ENCODE data around the gene NLRP3. TPM values are rescaled to one million over a fixed set of nuclear protein-coding genes. Genes with fewer than 3 reads are reported as not detected.
"Not testable (repeated sequence)": the region's sequence is repeated elsewhere in the genome, so short reads cannot be mapped to it uniquely, and the experiment has no call there.

Gene NLRP3
- polyA plus RNA-seq, 10 donors = 0.92 to 1.9 (median 1.1) TPM

DNA sequence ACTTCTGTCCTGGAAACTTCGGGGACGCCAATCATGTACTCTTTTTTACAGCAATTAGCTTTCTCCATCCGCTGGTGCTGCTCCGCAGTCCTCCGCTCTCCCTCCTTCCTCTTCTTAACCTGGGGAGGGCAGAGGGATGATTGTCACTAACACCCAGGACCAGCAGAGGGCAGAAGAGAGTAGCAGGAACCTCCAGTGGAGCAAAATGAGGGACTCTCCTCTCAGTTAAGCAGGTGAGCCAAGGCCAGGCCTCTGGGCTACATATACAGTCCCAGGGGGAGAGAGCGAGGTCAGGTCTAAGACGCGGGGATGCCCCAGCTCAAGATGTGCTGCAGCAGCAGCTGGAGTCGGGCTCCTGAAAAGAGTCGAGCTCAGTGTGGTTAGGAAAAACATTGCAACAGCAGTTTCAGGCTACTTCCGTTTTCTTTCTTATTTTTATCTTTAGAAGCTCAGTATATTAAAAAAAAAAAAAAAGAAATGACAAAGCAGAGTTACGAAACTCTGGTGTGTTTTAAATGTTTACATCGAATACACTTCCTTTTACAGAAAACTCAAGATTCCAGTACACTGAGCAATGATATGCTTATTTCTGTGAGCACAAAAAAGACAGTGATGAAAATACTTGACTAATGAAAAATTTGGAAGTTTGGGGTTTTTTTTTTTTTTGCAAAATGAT lies 25.7 kb upstream of the NLRP3 start:
- peak; percentile 70 to 90 (median 81) for DNase-seq

DNA sequence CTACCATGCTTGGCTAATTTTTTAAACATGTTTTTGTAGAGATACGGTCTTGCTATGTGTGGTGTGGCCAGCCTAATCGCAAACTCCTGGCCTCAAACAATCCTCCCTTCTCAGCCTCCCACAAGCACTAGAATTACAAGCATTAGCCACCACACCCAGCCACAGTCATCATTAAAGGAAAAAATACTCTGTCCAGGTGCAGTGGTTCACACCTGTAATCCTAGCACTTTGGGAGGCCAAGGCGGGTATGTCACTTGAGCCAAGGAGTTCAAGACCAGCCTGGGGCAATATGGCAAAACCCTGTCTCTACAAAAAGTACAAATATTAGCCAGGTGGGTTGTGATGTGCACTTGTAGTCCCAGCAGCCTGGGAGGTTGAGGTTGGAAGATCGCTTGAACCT lies 25.0 kb upstream of the NLRP3 start:
- DNase-seq = no peak

GRCh38 chr1:247392088-247392487 lies 23.9 kb upstream of the NLRP3 start:
- DNase-seq = no peak

- DNase-seq = not testable (repeated sequence)
Measured at GRCh38 chr1:247395075-247395474, 20.9 kb upstream of the NLRP3 start.

GRCh38 chr1:247400685-247401084 lies 15.3 kb upstream of the NLRP3 start:
- no peak for DNase-seq

- DNase-seq = no peak
Measured at GRCh38 chr1:247401310-247402119, 14.5 kb upstream of the NLRP3 start.

GRCh38 chr1:247402120-247402675 lies 13.8 kb upstream of the NLRP3 start:
- DNase-seq = no peak

DNA sequence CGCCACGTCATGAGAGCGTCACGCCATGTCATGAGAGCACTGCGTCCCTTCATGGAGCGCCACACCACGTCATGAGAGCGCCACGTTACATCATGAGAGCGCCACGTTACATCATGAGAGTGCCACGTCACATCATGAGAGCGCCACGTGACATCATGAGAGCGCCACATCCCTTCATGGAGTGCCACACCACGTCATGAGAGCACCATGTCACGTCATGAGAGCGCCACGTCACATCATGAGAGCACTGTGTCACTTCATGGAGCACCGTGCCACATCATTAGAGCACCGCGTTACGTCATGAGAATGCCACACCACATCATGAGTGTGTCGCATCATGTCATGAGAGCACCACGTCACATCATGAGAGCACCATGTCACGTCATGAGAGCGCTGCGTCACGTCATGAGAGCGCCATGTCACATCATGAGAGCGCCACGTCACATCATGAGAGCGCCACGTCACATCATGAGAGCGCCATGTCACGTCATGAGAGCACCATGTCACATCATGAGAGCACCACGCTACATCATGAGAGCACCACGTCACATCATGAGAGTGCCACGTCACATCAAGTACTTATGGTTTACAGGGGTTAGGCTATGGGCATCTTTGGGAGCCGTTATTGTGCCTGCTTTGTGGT lies 9.8 kb upstream of the NLRP3 start:
- no peak for DNase-seq

GRCh38 chr1:247407180-247407616 lies 8.8 kb upstream of the NLRP3 start:
- DNase-seq = peak in 1 of 3 donors; percentile 23

DNA sequence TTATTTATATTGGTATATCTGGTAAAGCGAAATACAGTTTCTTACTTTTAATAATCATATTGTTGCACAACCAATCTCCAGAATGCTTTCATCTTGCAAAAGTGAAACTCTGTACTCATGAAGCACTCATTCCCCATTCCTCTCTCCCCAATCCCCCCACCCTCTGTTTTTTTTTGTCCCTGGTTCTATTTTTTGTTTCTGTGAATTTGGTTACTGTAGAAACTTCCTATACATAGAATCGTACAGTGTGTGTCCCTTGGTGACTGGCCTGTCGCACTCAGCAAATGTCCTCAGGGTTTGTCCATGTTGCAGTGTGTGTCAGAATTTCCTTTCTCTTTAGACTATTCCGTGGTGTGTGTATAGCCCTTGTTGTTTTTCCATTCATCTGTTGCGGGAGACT lies 7.9 kb upstream of the NLRP3 start:
- DNase-seq = peak in 1 of 3 donors; percentile 24

- DNase-seq = peak in 1 of 3 donors; percentile 29
Measured at GRCh38 chr1:247409869-247410544, 6.0 kb upstream of the NLRP3 start.

GRCh38 chr1:247411621-247412327 lies 4.2 kb upstream of the NLRP3 start:
- no peak for DNase-seq

DNA sequence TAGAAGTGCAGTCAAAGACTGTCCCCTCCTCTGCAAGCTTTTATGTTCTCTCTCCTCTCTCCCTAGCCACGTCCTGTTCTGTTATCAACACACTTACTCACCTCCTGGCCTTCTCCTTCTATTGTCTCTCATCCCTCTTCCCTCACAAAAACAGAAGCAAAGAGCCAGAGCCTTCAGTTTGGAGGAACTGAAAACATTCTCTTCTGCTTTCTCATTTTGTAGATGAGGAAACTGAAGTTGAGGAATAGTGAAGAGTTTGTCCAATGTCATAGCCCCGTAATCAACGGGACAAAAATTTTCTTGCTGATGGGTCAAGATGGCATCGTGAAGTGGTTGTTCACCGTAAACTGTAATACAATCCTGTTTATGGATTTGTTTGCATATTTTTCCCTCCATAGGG lies 1.9 kb downstream of the NLRP3 start:
- DNase-seq = no peak

DNA sequence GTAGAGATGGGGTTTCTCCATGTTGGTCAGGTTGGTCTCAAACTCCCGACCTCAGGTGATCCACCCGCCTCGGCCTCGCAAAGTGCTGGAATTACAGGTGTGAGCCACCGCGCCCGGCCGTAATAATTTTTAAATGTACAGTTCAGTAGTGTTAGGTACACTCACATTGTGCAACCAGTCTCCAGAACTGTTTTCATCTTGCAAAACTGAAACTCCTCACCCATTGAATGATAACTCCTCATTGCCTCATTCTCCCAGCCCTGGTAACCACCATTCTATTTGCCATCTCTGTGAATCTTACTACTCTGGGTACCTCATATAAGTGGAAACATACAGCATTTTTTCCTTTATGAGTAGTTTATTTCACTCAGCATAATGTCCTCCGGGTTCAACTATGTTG lies 3.4 kb downstream of the NLRP3 start:
- DNase-seq = no peak

DNA sequence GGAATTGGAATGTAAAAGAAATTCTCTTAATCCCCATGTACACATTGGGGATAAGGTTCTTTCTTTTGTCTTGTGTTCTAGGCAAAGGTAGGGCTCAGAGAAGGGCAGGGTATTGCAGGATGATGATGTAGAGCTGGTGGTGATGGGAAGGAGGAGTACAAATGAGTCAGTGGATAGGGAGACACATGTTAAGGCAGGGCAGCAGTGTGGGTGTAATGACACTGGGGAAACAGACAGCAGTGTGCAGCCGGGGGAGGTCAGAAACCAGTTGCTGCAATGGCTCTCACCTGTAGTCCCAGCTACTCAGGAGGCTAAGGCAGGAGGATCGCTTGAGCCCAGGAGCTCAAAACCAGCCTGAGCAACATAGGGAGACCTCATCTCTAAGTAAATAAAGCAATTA lies 5.1 kb downstream of the NLRP3 start:
- no peak for DNase-seq

DNA sequence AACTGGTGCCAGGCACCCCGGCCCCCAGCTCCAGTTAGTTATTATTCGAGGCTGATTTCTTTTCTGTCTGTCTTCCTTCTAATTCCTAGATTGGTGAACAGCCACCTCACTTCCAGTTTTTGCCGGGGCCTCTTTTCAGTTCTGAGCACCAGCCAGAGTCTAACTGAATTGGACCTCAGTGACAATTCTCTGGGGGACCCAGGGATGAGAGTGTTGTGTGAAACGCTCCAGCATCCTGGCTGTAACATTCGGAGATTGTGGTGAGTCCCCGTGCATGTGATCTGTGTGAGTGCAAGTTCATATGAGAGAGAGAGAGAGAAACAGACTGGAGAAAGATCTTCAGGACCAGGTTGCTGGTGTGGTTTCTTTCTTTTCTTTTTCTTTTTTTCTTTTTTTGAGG lies 13.5 kb downstream of the NLRP3 start:
- peak in 2 of 3 donors; percentile 20 to 54 for DNase-seq

DNA sequence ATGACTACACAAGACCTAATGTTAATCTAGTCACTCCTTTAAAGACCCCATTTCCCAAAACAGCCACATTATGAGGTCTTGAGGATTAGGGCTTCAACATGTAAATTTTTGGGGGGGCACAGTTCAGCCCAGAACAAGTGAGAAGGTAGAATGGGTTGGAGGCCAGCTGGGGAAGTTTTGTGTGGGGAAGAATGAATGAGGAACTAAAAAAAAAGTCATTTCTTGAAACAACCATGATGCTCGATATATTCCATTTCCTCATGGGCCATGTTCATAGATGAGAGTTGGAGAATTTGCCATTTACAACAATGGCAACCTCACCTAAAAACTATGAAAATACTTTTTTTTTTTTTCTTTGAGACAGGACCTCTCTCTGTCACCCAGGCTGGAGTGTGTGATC lies 14.5 kb downstream of the NLRP3 start:
- no peak for DNase-seq

GRCh38 chr1:247431643-247432042 lies 15.7 kb downstream of the NLRP3 start:
- no peak for DNase-seq

DNA sequence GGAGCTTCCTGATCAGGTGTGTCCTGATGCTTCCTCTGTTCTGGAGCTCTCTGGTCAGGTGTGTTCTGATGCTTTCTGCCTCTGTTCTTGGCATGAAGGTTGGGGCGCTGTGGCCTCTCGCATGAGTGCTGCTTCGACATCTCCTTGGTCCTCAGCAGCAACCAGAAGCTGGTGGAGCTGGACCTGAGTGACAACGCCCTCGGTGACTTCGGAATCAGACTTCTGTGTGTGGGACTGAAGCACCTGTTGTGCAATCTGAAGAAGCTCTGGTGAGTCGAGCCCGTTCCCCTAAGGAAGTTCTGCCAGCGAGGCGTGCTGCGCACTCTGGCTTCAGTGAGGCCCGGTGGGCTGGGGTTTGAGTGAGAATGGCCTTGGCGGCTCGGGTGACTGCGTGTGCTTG lies 18.0 kb downstream of the NLRP3 start:
- DNase-seq = no peak

- DNase-seq = no peak
Measured at GRCh38 chr1:247435030-247435758, 19.2 kb downstream of the NLRP3 start.

DNA sequence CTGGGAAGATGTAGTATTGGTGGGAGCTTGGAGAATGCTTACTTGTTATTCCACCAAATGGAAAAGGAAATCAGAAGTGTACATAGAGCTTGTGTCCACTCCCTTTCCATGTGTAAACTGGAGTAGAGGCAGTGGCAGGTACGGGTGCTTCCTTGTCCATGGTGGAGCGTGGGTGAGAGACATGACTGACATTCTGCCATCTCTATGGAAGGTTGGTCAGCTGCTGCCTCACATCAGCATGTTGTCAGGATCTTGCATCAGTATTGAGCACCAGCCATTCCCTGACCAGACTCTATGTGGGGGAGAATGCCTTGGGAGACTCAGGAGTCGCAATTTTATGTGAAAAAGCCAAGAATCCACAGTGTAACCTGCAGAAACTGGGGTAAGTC lies 19.8 kb downstream of the NLRP3 start:
- DNase-seq = no peak
